SK-N-MC (cell line): ENCODE data around the gene NDOR1.

Source experiments
- EZH2 ChIP-seq: fragments of 200-600 bp; sonication (generic); IDR thresholded peaks from one replicate; pipeline ENCODE4 v1.6.1; 2017; ENCODE audit warnings: antibody characterized with exemption
- POLR2AphosphoS5 ChIP-seq: IDR thresholded peaks from 2 replicates; pipeline ENCODE4 v1.6.1; 2012; ENCODE audit warnings: mild to moderate bottlenecking, low read depth, low read length, borderline replicate concordance

GRCh38 chr9:137194909-137195308 is 10.6 kb upstream of the NDOR1 start:
- TF ChIP-seq EZH2 (no peak), POLR2AphosphoS5 (no peak)
